Epithelial cell of alveolus of lung (primary cell): Measurements from ENCODE around the gene PCNX1. TPM values are rescaled to one million over a fixed set of nuclear protein-coding genes. Genes with fewer than 3 reads are reported as not detected.

Source experiments
- total RNA-seq: library from RNA; depleted of rRNA; stranded (reverse); fragments of >200 nt; gene quantifications from 2 replicates; pipeline ENCODE4 v1.2.1, GENCODE V29; 2015

PCNX1 gene
- 39.0 and 44.0 TPM in 2 replicates for total RNA-seq

GRCh38 chr14:70907176-70907995 is at the start of gene PCNX1:
TSS of gene PCNX1 (plus strand) at chr14:70907459. CDS start at chr14:70907851, 392 bp downstream.

Other genes starting within 250 kb of the PCNX1 start
- gene MAP3K9, start 97.9 kb upstream of the PCNX1 start, total RNA-seq = 0.48 and 1.7 TPM in 2 replicates